ENCODE results near the gene POLR2M. TPM values are rescaled to one million over a fixed set of nuclear protein-coding genes. Genes with fewer than 3 reads are reported as not detected.

The POLR2M gene
- total and polyA plus RNA-seq, 2 donors (not counting 1 experiment from before 2014, with no cell fraction given) = 17.0 to 67.4 TPM

DNA sequence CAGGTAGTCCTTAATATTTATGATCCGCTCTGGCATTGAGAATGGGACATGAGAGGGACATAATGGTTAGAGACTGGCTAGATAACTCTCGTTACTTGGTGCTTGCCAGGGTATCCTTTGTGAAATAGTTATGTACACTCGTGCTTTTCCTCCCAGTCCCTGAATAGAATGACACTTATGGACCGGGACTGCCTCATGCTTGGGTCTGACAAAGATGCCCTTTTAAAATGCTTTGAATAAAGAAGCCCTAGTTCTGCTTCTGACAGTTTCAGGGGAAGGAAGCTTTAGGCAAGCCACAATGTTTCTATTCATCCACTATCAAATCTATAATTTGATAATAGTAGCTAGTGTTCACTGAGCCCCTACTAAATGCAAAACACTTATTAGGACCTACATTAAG is 29.4 kb downstream of the POLR2M start:
- ATAC-seq (ENCODE audit: low read depth) (no peak), DNase-seq (no peak)
- Histone ChIP-seq H3K27me3 (replicated peaks in 1 of 4; ENCODE audit: control extremely low read depth in 1 of 4, control insufficient read depth in 3 of 4, insufficient read depth in 4 of 4, low read length in 3 of 4) (no peaks in the 10 kb centered on the region), H3K4me3 (ENCODE audit: control extremely low read depth in 1 of 5, extremely low read depth in 1 of 5, insufficient read depth in 1 of 5, low read depth in 2 of 5, low read length in 4 of 5) (no peak overlapping the region), H3K79me2 (ENCODE audit: control insufficient read depth, insufficient read depth, low read length) (no peaks in the 10 kb centered on the region), H3K27ac (ENCODE audit: low read length in 2 of 2) (no peak overlapping the region), H4K20me1 (ENCODE audit: control insufficient read depth, insufficient read depth, low read length, poor library complexity, severe bottlenecking) (no peaks in the 10 kb centered on the region), H3K36me3 (replicated peaks in 1 of 2; ENCODE audit: control extremely low read depth in 1 of 2, control insufficient read depth in 1 of 2, extremely low read depth in 1 of 2, insufficient read depth in 2 of 2, low read length in 1 of 2) (no peaks in the 10 kb centered on the region), H2AFZ (ENCODE audit: insufficient read depth, low read depth, low read length, poor library complexity, severe bottlenecking) (no peak overlapping the region), H3K9ac (ENCODE audit: low read length) (no peak overlapping the region), H3K4me2 (replicated peaks; ENCODE audit: low read depth, low read length, poor library complexity, severe bottlenecking) (no peak overlapping the region), H3K4me1 (ENCODE audit: control insufficient read depth in 2 of 2, insufficient read depth in 2 of 2, low read length in 2 of 2) (no peaks in the 10 kb centered on the region), H3K9me3 (ENCODE audit: control extremely low read depth in 1 of 3, control insufficient read depth in 2 of 3, insufficient read depth in 1 of 3, low read length in 2 of 3) (no peaks in the 10 kb centered on the region)
- Mint-ChIP-seq H3K4me1 (no peaks in the 10 kb centered on the region), H3K4me3 (no peak overlapping the region), H3K9me3 (ENCODE audit: insufficient read depth) (no peaks in the 10 kb centered on the region), H3K27ac (no peak overlapping the region), H3K27me3 (no peaks in the 10 kb centered on the region)
- 95% methylated on average over 4 of the region's 4 CpGs for WGBS (ENCODE audit: insufficient coverage)
- ChIA-PET CTCF (interaction anchor here (1.1 kb wide), 1 partner anchor 8 kb away, joined by 3 read pairs; no protein-coding TSS in a partner anchor), POLR2A (no interaction called here)
- no peak for TF ChIP-seq EZH2 (IDR thresholded peaks at IDR 0.05; ENCODE audit: borderline replicate concordance, insufficient read depth, low read depth, low read length, poor library complexity, severe bottlenecking)
- TF ChIP-seq, protein P1, sequence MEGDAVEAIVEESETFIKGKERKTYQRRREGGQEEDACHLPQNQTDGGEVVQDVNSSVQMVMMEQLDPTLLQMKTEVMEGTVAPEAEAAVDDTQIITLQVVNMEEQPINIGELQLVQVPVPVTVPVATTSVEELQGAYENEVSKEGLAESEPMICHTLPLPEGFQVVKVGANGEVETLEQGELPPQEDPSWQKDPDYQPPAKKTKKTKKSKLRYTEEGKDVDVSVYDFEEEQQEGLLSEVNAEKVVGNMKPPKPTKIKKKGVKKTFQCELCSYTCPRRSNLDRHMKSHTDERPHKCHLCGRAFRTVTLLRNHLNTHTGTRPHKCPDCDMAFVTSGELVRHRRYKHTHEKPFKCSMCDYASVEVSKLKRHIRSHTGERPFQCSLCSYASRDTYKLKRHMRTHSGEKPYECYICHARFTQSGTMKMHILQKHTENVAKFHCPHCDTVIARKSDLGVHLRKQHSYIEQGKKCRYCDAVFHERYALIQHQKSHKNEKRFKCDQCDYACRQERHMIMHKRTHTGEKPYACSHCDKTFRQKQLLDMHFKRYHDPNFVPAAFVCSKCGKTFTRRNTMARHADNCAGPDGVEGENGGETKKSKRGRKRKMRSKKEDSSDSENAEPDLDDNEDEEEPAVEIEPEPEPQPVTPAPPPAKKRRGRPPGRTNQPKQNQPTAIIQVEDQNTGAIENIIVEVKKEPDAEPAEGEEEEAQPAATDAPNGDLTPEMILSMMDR (IDR thresholded peaks at IDR 0.05) = no peak
- intact Hi-C loops (cut with micrococcal nuclease) = no loop called here

DNA sequence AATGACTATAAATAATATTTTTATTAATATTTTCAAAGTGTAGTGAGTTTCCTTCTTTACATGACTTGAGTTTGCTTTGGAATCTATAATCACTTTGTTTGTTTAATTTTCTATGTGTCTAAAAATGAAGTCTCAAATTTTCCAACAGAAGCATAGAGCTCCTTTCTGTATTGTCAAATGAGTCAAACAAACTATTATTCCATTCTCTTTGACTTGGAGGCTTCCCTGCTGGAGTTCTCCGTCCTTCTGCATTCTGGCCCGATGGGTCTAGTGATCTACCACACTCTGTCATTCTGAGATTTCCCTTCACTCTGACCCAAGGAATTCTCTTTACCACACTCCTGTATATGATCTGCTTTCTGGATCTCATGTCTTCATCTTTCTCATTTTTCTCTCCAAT is 30.1 kb downstream of the POLR2M start:
- CTCF ChIA-PET = no interaction called here
- H3K27ac ChIP-seq (ENCODE audit: low read length in 2 of 2) = no peak overlapping the region
- no peaks in the 10 kb centered on the region for H3K27me3 ChIP-seq (replicated peaks in 1 of 4; ENCODE audit: control extremely low read depth in 1 of 4, control insufficient read depth in 3 of 4, insufficient read depth in 4 of 4, low read length in 3 of 4)
- Mint-ChIP-seq H3K4me3 (no peak overlapping the region), H3K27me3 (no peaks in the 10 kb centered on the region), H3K4me1 (no peaks in the 10 kb centered on the region), H3K9me3 (ENCODE audit: insufficient read depth) (no peaks in the 10 kb centered on the region), H3K27ac (no peak overlapping the region)
- TF ChIP-seq, protein P1 (IDR thresholded peaks at IDR 0.05) = no peak
- ATAC-seq (ENCODE audit: low read depth) (no peak), DNase-seq (no peak)
- H3K4me2 ChIP-seq (replicated peaks; ENCODE audit: low read depth, low read length, poor library complexity, severe bottlenecking) = no peak overlapping the region
- H3K36me3 ChIP-seq (replicated peaks in 1 of 2; ENCODE audit: control extremely low read depth in 1 of 2, control insufficient read depth in 1 of 2, extremely low read depth in 1 of 2, insufficient read depth in 2 of 2, low read length in 1 of 2) = no peaks in the 10 kb centered on the region
- H4K20me1 ChIP-seq (ENCODE audit: control insufficient read depth, insufficient read depth, low read length, poor library complexity, severe bottlenecking) = no peaks in the 10 kb centered on the region
- intact Hi-C loops (cut with micrococcal nuclease) = no loop called here
- H2AFZ ChIP-seq (ENCODE audit: insufficient read depth, low read depth, low read length, poor library complexity, severe bottlenecking) = no peak overlapping the region
- no peak overlapping the region for H3K9ac ChIP-seq (ENCODE audit: low read length)
- POLR2A ChIA-PET = no interaction called here
- WGBS (ENCODE audit: insufficient coverage) = 100% methylated on average over 2 of the region's 2 CpGs
- no peaks in the 10 kb centered on the region for H3K4me1 ChIP-seq (ENCODE audit: control insufficient read depth in 2 of 2, insufficient read depth in 2 of 2, low read length in 2 of 2)
- H3K4me3 ChIP-seq (ENCODE audit: control extremely low read depth in 1 of 5, extremely low read depth in 1 of 5, insufficient read depth in 1 of 5, low read depth in 2 of 5, low read length in 4 of 5) = no peak overlapping the region
- no peaks in the 10 kb centered on the region for H3K9me3 ChIP-seq (ENCODE audit: control extremely low read depth in 1 of 3, control insufficient read depth in 2 of 3, insufficient read depth in 1 of 3, low read length in 2 of 3)
- no peaks in the 10 kb centered on the region for H3K79me2 ChIP-seq (ENCODE audit: control insufficient read depth, insufficient read depth, low read length)

Data from B cell (primary cell).